GM19324 (cell line): ENCODE measurements around the gene FOXP1.
A peak's percentile ranks its signal among the peaks of the same experiment; 100 is the strongest.

Source experiments
- ATAC-seq: cut with Tn5 transposase; IDR thresholded peaks from one replicate; pipeline ENCODE4 v1.9.1; 2021; ENCODE audit warnings: mild to moderate bottlenecking, moderate library complexity; ENCODE audit not compliant: unreplicated experiment, low FRiP score

FOXP1 gene

GRCh38 chr3:71232175-71232679, 351.3 kb downstream of the FOXP1 start:
- no peak for ATAC-seq

GRCh38 chr3:71231680-71232079, 351.8 kb downstream of the FOXP1 start:
- ATAC-seq, result no peak

GRCh38 chr3:71229905-71230657, 353.4 kb downstream of the FOXP1 start:
- ATAC-seq, result no peak

- no peak for ATAC-seq
These were observed 355.2 kb downstream of the FOXP1 start for GRCh38 chr3:71228156-71228866.

- no peak for ATAC-seq
These were observed 356.3 kb downstream of the FOXP1 start for GRCh38 chr3:71227270-71227661.

GRCh38 chr3:71226565-71227269, 356.8 kb downstream of the FOXP1 start:
- peak; percentile 81 for ATAC-seq

- peak; percentile 17 for ATAC-seq
These were observed 357.5 kb downstream of the FOXP1 start for GRCh38 chr3:71225951-71226564.

GRCh38 chr3:71225002-71225684, 358.4 kb downstream of the FOXP1 start:
- no peak for ATAC-seq

- peak; percentile 82 for ATAC-seq
These were observed 363.5 kb downstream of the FOXP1 start for GRCh38 chr3:71219744-71220638.

GRCh38 chr3:71218508-71218907, 365.0 kb downstream of the FOXP1 start:
- ATAC-seq, result no peak

- no peak for ATAC-seq
These were observed 365.8 kb downstream of the FOXP1 start for GRCh38 chr3:71217640-71218222.

GRCh38 chr3:71215351-71215750, 368.2 kb downstream of the FOXP1 start:
- no peak for ATAC-seq

GRCh38 chr3:71214797-71215196, 368.7 kb downstream of the FOXP1 start:
- no peak for ATAC-seq

GRCh38 chr3:71214016-71214415, 369.5 kb downstream of the FOXP1 start:
- no peak for ATAC-seq

GRCh38 chr3:71211083-71211482, 372.4 kb downstream of the FOXP1 start:
- ATAC-seq, result no peak

- ATAC-seq, result no peak
These were observed 373.1 kb downstream of the FOXP1 start for GRCh38 chr3:71210257-71211007.

GRCh38 chr3:71208211-71209095, 375.1 kb downstream of the FOXP1 start:
- ATAC-seq, result no peak
